HFFc6 (cell line): ENCODE measurements around the gene ALOXE3. TPM values are rescaled to one million over a fixed set of nuclear protein-coding genes. Genes with fewer than 3 reads are reported as not detected.

Experiments
- DNase-seq: peaks from one replicate; pipeline ENCODE4 v3.0.0-alpha.2; 2018
- H3K27ac Mint-ChIP-seq: 2 replicates; pipeline ENCODE4 v1.8.0; 2020; ENCODE audit warnings: mild to moderate bottlenecking, mixed read lengths
- H3K27me3 Mint-ChIP-seq: 2 replicates; pipeline ENCODE4 v1.8.0; 2021; ENCODE audit warnings: mild to moderate bottlenecking, moderate library complexity, mixed read lengths; ENCODE audit not compliant: insufficient read depth
- H3K36me3 Mint-ChIP-seq: 2 replicates; pipeline ENCODE4 v1.8.0; 2021; ENCODE audit warnings: low read depth, mixed read lengths
- H3K4me1 Mint-ChIP-seq: 2 replicates; pipeline ENCODE4 v1.8.0; 2020; ENCODE audit warnings: low read depth, mixed read lengths
- H3K4me3 Mint-ChIP-seq: 2 replicates; pipeline ENCODE4 v1.8.0; 2020; ENCODE audit warnings: mild to moderate bottlenecking, moderate library complexity, mixed read lengths
- H3K9me3 Mint-ChIP-seq: 2 replicates; pipeline ENCODE4 v1.8.0; 2020; ENCODE audit warnings: mild to moderate bottlenecking, mixed read lengths
- total RNA-seq, 6 experiments: library from RNA; stranded (reverse); fragmentation: NEBNext Ultra II Directional; extraction: Animal tissue kit (Norgen Biotek cat#: 25700); gene quantifications; 2 replicates in 1 of 6; 3 replicates in 5 of 6; pipeline ENCODE4 v1.2.3, GENCODE V29; 2021
- TF ChIP-seq, protein P1 (sequence below): fragments of 200-600 bp; sonication (generic); IDR thresholded peaks from 2 replicates; pipeline ENCODE4 v1.5.0; 2021; ENCODE audit warnings: antibody characterized with exemption, mild to moderate bottlenecking

Gene ALOXE3
- total RNA-seq, 6 experiments from 2014 or later: 0.14 to 0.30 (median 0.21) TPM

- Mint-ChIP-seq H3K4me1 (peaks cover 76% of the 10 kb centered on the region), H3K36me3 (no peaks in the 10 kb centered on the region), H3K9me3 (peaks cover 7% of the 10 kb centered on the region; the same call in 1 of the 2 replicates), H3K4me3 (peak overlapping the region; percentile 88), H3K27me3 (peaks cover 16% of the 10 kb centered on the region), H3K27ac (peak overlapping the region; percentile 71)
- DNase-seq: no peak
- TF ChIP-seq, protein P1, sequence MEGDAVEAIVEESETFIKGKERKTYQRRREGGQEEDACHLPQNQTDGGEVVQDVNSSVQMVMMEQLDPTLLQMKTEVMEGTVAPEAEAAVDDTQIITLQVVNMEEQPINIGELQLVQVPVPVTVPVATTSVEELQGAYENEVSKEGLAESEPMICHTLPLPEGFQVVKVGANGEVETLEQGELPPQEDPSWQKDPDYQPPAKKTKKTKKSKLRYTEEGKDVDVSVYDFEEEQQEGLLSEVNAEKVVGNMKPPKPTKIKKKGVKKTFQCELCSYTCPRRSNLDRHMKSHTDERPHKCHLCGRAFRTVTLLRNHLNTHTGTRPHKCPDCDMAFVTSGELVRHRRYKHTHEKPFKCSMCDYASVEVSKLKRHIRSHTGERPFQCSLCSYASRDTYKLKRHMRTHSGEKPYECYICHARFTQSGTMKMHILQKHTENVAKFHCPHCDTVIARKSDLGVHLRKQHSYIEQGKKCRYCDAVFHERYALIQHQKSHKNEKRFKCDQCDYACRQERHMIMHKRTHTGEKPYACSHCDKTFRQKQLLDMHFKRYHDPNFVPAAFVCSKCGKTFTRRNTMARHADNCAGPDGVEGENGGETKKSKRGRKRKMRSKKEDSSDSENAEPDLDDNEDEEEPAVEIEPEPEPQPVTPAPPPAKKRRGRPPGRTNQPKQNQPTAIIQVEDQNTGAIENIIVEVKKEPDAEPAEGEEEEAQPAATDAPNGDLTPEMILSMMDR: no peak
These were observed 4.8 kb upstream of the ALOXE3 start for GRCh38 chr17:8122924-8123694.

GRCh38 chr17:8122422-8122923 is 4.2 kb upstream of the ALOXE3 start:
- H3K4me3 Mint-ChIP-seq: peak overlapping the region; percentile 88
- no peaks in the 10 kb centered on the region for H3K36me3 Mint-ChIP-seq
- TF ChIP-seq, protein P1: no peak
- DNase-seq: no peak
- peaks cover 82% of the 10 kb centered on the region for H3K4me1 Mint-ChIP-seq
- peaks cover 16% of the 10 kb centered on the region for H3K27me3 Mint-ChIP-seq
- peak overlapping the region; percentile 71 for H3K27ac Mint-ChIP-seq
- peaks cover 7% of the 10 kb centered on the region; the same call in 1 of the 2 replicates for H3K9me3 Mint-ChIP-seq

- TF ChIP-seq, protein P1: peak; percentile 81
- DNase-seq: peak; percentile 54
- H3K27ac Mint-ChIP-seq: peak overlapping the region; percentile 52; the same call in 1 of the 2 replicates
These were observed 3.5 kb upstream of the ALOXE3 start for GRCh38 chr17:8121681-8122421.

GRCh38 chr17:8121407-8121680 is 3.0 kb upstream of the ALOXE3 start:
- H3K4me3 Mint-ChIP-seq: peak overlapping the region; percentile 88
- H3K27me3 Mint-ChIP-seq: peaks cover 18% of the 10 kb centered on the region
- no peaks in the 10 kb centered on the region for H3K36me3 Mint-ChIP-seq
- DNase-seq: no peak
- H3K27ac Mint-ChIP-seq: no peak overlapping the region
- H3K9me3 Mint-ChIP-seq: peaks cover 7% of the 10 kb centered on the region; the same call in 1 of the 2 replicates
- peaks cover 71% of the 10 kb centered on the region for H3K4me1 Mint-ChIP-seq
- TF ChIP-seq, protein P1: no peak

More at GRCh38 chr17:8121681-8122421, 3.5 kb upstream of the ALOXE3 start:
- Mint-ChIP-seq H3K27me3 (peaks cover 16% of the 10 kb centered on the region), H3K36me3 (no peaks in the 10 kb centered on the region), H3K4me3 (peak overlapping the region; percentile 88), H3K4me1 (peaks cover 76% of the 10 kb centered on the region), H3K9me3 (peaks cover 7% of the 10 kb centered on the region; the same call in 1 of the 2 replicates)

- peaks cover 66% of the 10 kb centered on the region for H3K4me1 Mint-ChIP-seq
- no peaks in the 10 kb centered on the region for H3K36me3 Mint-ChIP-seq
- peaks cover 20% of the 10 kb centered on the region for H3K27me3 Mint-ChIP-seq
- peaks cover 7% of the 10 kb centered on the region; the same call in 1 of the 2 replicates for H3K9me3 Mint-ChIP-seq
- peak overlapping the region; percentile 88 for H3K4me3 Mint-ChIP-seq
- TF ChIP-seq, protein P1: peak; percentile 76
- H3K27ac Mint-ChIP-seq: peak overlapping the region; percentile 91
- DNase-seq: peak; percentile 66
These were observed 2.4 kb upstream of the ALOXE3 start for GRCh38 chr17:8120520-8121406.
